Right lobe of liver (tissue), 6 donors: Measurements from ENCODE around the gene MAGI1. TPM values are rescaled to one million over a fixed set of nuclear protein-coding genes. Genes with fewer than 3 reads are reported as not detected.

Experiments
- ATAC-seq, 4 donors: fragments of 200-7000 bp; cut with Tn5 transposase; one replicate each; pipeline ENCODE4 v1.9.1; 2020; ENCODE audit warnings: mild to moderate bottlenecking in 4 of 4, moderate library complexity in 4 of 4
- DNase-seq, 3 donors: peaks; one replicate each; pipeline ENCODE4 v3.0.0-alpha.2; 2020
- H3K27ac ChIP-seq, 3 donors: fragments of 200-600 bp; one replicate each; pipeline ENCODE4 v1.8.0; 2022
- H3K27me3 ChIP-seq, 2 donors: fragments of 200-600 bp; one replicate each; pipeline ENCODE4 v1.8.0; 2022
- H3K36me3 ChIP-seq, 4 donors: fragments of 200-600 bp; sonication (generic) in 1 of 4; one replicate each; pipeline versions ENCODE4 v1.5.1 to v1.8.0; 2017 to 2022; ENCODE audit warnings: control low read depth in 1 of 4
- H3K4me1 ChIP-seq, 4 donors: fragments of 200-600 bp; sonication (generic) in 1 of 4; one replicate each; pipeline versions ENCODE4 v1.5.1 to v1.8.0; 2017 to 2022; ENCODE audit warnings: control low read depth in 1 of 4
- H3K4me3 ChIP-seq, 3 donors: fragments of 200-600 bp; one replicate each; pipeline ENCODE4 v1.8.0; 2022
- H3K9me3 ChIP-seq, 4 donors: fragments of 200-600 bp; sonication (generic) in 1 of 4; one replicate each; pipeline versions ENCODE4 v1.5.1 to v1.8.0; 2017 to 2022; ENCODE audit warnings: control low read depth in 1 of 4
- CTCF ChIP-seq, 4 donors: fragments of 200-600 bp in 3 of 4; fragments of 450-650 bp in 1 of 4; IDR thresholded peaks; one replicate each; pipeline versions ENCODE4 v1.5.1 to v1.8.0; 2016 to 2022; ENCODE audit warnings: antibody characterized with exemption in 4 of 4, mild to moderate bottlenecking in 2 of 4
- POLR2A ChIP-seq: fragments of 450-650 bp; IDR thresholded peaks from one replicate; pipeline ENCODE4 v1.6.1; 2017; ENCODE audit warnings: antibody characterized with exemption, mild to moderate bottlenecking
- WGBS: methylation state at CpG from one replicate; pipeline ENCODE4 v1.1.6; 2018; ENCODE audit warnings: low coverage, low lambda C conversion rate; ENCODE audit not compliant: insufficient coverage; ENCODE audit errors: missing lambda C conversion rate; 5-methylcytosine and 5-hydroxymethylcytosine counted together
- intact Hi-C, 2 donors: fragments of 100-400 bp; cut with DNase I; formaldehyde crosslinking; loops; one replicate each; pipeline versions ENCODE4 v1.11.2 to v1.14.1; 2022
- total RNA-seq, 6 experiments: library from RNA; depleted of rRNA in 2 of 6; stranded (reverse); fragments of >200 nt in 2 of 6; fragmentation: NEBNext Ultra II Directional in 3 of 6; extraction: Animal tissue kit (Norgen Biotek cat#: 25700) in 3 of 6; gene quantifications; one replicate each; pipeline versions ENCODE4 v1.1.0 to v1.2.4, GENCODE V29; 2016 to 2023
- donor health status: DM: no; HTN: yes; CAD: no.
- donor health status: DM: no; HTN: no; CAD: no.
- donor health status: DM: no; HTN: no; CAD: no.
- donor health status: DM: no; HTN: yes; CAD: no.
- donor health status: DM: no; HTN: yes; CAD: no.

MAGI1 gene
- total RNA-seq, 6 experiments from 2014 or later: 22.6 to 37.7 (median 26.9) TPM

- Histone ChIP-seq H3K27me3 (no peaks in the 10 kb centered on the region), H3K9me3 (no peaks in the 10 kb centered on the region), H3K4me3 (no peak overlapping the region), H3K27ac (no peak overlapping the region), H3K36me3 (no peaks in the 10 kb centered on the region), H3K4me1 (peaks cover 0 to 10% (median 0%) of the 10 kb centered on the region in 4 donors)
- ATAC-seq (no peak), DNase-seq (no peak)
- intact Hi-C loops: no loop called here
- WGBS: 90% methylated on average over 4 of the region's 4 CpGs
- TF ChIP-seq POLR2A: no peak
- TF ChIP-seq CTCF (IDR thresholded peaks at IDR 0.05): no peak
These were observed 130.1 kb downstream of the MAGI1 start for GRCh38 chr3:65908588-65908987.

GRCh38 chr3:65907232-65908130 is 131.2 kb downstream of the MAGI1 start:
- H3K36me3 ChIP-seq: no peaks in the 10 kb centered on the region
- H3K9me3 ChIP-seq: no peaks in the 10 kb centered on the region
- H3K4me1 ChIP-seq: peaks cover 0 to 10% (median 0%) of the 10 kb centered on the region in 4 donors
- DNase-seq (no peak), ATAC-seq (peak in 2 of 4 donors; percentile 21 to 24)
- no peaks in the 10 kb centered on the region for H3K27me3 ChIP-seq
- TF ChIP-seq POLR2A: no peak
- peak in 1 of 4 donors; percentile 12 for TF ChIP-seq CTCF (IDR thresholded peaks at IDR 0.05)
- WGBS: 92% methylated on average over 9 of the region's 9 CpGs
- intact Hi-C loops: no loop called here
- H3K4me3 ChIP-seq: no peak overlapping the region
- H3K27ac ChIP-seq: no peak overlapping the region

GRCh38 chr3:65905771-65906170 is 132.9 kb downstream of the MAGI1 start:
- DNase-seq (no peak), ATAC-seq (no peak)
- intact Hi-C loops: no loop called here
- H3K4me3 ChIP-seq: no peak overlapping the region
- no peaks in the 10 kb centered on the region for H3K27me3 ChIP-seq
- H3K9me3 ChIP-seq: no peaks in the 10 kb centered on the region
- no peak overlapping the region for H3K27ac ChIP-seq
- TF ChIP-seq CTCF (IDR thresholded peaks at IDR 0.05) (no peak), POLR2A (no peak)
- 94% methylated on average over 2 of the region's 2 CpGs for WGBS
- no peaks in the 10 kb centered on the region for H3K36me3 ChIP-seq
- peaks cover 0 to 10% (median 0%) of the 10 kb centered on the region in 4 donors for H3K4me1 ChIP-seq

- Histone ChIP-seq H3K36me3 (no peaks in the 10 kb centered on the region), H3K4me1 (peaks cover 0 to 10% (median 0%) of the 10 kb centered on the region in 4 donors), H3K27me3 (no peaks in the 10 kb centered on the region), H3K27ac (no peak overlapping the region), H3K4me3 (no peak overlapping the region), H3K9me3 (no peaks in the 10 kb centered on the region)
- no peak for DNase-seq
- no peak for TF ChIP-seq POLR2A
- TF ChIP-seq CTCF (IDR thresholded peaks at IDR 0.05): no peak
- ATAC-seq: no peak
- intact Hi-C loops: no loop called here
These were observed 134.7 kb downstream of the MAGI1 start for GRCh38 chr3:65904016-65904415.
